NCI-H1417 (cell line): Measurements from ENCODE around the gene TBC1D28.
A peak's percentile ranks its signal among the peaks of the same experiment; 100 is the strongest.
"Not testable (repeated sequence)": the region's sequence is repeated elsewhere in the genome, so short reads cannot be mapped to it uniquely, and the experiment has no call there.

Experiments
- DNase-seq, 3 experiments: peaks; one replicate each; lab custom pipeline; 2025; lab: John Stamatoyannopoulos, UW

TBC1D28 gene

DNA sequence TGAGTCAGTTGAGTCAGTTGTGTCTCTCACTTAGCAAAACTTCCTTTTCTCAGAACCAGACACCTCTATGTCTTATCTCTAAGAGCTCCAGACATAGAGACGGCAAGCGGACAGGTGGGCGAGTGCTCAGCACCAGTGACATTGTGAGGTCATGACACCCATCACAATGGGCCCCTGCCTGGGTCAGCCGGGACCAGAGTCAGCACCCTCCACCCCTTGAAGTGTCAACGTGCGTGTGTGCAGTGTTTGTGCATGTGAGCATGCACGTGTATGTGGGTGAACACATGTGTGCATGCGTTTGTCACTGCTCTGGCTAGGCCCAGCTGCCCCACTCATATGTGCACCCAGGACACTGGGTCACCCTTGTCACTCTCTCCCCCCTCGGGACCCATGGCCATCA lies at the start of gene TBC1D28:
TSS of gene TBC1D28 (minus strand) at position 101 of the 400 bp plus-strand sequence. CDS start 3,039 bp downstream, outside the sequence.
- DNase-seq = not testable (repeated sequence)

GRCh38 chr17:18682668-18683067 lies 38.5 kb upstream of the TBC1D28 start:
- peak in 1 of 3 experiments; percentile 2 for DNase-seq

- DNase-seq = peak; percentile 22 to 65 (median 43)
Observed at GRCh38 chr17:18681767-18682571, 37.8 kb upstream of the TBC1D28 start, which contains the start of gene FOXO3B. Gene FOXO3B (minus strand): TSS chr17:18682314. CDS start chr17:18681651, 663 bp downstream.

- not testable (repeated sequence) for DNase-seq
Observed at GRCh38 chr17:18677381-18677780, 33.2 kb upstream of the TBC1D28 start.

- DNase-seq = not testable (repeated sequence)
Observed at GRCh38 chr17:18676928-18677327, 32.7 kb upstream of the TBC1D28 start.

- DNase-seq = not testable (repeated sequence)
Observed at GRCh38 chr17:18672395-18673227, 28.4 kb upstream of the TBC1D28 start.

DNA sequence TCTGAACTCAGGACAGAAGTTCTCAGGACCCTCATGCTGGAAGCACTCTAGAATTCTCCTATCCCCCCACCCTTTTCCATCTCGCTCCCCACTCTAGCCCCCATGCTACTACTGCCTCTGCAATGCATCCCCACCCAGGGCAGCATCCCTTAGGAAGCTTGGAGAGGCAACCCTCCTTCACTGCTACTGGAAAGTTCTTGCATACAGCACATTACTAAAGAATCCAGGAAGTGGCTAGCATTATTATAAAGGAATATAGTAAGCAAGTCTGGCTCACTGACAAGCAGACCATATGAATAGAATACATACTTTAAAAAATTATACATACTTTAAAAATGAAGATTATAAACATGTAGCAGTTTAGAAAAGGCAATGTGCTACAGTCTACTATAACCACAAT lies 24.4 kb upstream of the TBC1D28 start:
- DNase-seq = not testable (repeated sequence)

GRCh38 chr17:18667535-18667934 lies 23.3 kb upstream of the TBC1D28 start:
- not testable (repeated sequence) for DNase-seq

- DNase-seq = not testable (repeated sequence)
Observed at GRCh38 chr17:18666326-18666725, 22.1 kb upstream of the TBC1D28 start.

DNA sequence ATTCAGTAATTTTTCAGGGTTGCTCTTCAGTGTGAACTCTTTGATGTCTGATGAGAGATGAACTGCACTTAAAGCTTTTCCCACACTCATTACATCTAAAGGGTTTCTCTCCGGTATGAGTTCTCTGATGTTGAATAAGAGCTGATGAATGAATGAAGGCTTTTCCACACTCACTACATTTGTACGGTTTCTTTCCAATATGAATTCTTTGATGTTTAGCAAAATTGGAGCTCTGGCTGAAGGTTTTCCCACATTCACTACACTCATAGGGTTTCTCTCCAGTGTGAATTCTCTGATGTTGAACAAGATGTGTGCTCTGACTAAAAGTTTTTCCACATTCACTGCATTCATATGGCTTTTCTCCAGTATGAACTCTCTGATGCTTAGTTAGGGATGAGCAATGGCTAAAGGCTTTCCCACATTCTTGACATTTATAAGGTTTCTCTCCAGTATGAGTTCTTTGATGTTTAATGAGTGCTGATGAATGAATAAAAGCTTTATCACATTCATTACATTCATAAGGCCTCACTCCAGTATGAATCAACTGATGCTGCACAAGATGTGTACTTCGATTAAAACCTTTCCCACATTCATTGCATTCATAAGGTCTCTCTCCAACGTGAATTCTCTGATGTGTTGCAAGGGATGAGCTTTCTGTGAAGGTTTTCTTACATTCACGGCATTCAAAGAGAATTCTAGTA lies 17.9 kb upstream of the TBC1D28 start:
- not testable (repeated sequence) for DNase-seq

DNA sequence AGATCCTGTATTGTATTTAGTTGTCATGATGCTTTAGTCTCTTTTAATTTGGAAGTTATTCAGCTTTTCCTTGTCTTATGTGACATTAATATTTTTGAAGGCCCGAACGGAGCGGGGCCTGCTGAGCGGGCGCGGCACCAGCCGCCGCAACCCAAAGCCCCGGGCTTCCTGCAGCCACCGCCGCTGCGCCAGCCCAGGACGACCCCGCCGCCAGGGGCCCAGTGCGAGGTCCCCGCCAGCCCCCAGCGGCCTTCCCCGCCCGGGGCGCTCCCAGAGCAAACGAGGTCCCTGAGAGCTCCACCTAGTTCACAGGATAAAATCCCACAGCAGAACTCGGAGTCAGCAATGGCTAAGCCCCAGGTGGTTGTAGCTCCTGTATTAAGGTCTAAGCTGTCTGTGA lies 5.9 kb upstream of the TBC1D28 start:
- DNase-seq = not testable (repeated sequence)

- not testable (repeated sequence) for DNase-seq
Observed at GRCh38 chr17:18643124-18643523, 1.1 kb downstream of the TBC1D28 start.

DNA sequence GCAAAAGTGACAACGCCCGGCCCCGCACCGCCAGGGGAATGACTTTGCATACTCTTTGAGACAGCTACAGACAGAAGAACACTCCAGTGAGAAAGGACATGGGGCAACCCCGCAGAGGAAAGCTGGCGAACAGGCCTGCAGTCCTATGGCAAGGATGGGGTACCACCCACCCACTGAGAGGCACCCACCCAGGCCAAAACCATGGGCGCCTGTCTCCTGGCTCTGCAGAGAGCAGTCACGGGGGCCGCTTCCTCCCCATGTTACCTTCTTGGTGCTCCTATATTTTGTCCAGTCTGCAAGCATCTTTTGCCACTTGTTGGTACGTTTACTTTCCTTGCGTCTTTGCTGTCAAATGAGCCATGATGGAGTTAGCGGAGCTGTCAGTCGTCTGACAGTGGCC lies 5.8 kb downstream of the TBC1D28 start:
- DNase-seq = not testable (repeated sequence)

GRCh38 chr17:18636237-18636636 lies 8.0 kb downstream of the TBC1D28 start:
- DNase-seq = not testable (repeated sequence)

DNA sequence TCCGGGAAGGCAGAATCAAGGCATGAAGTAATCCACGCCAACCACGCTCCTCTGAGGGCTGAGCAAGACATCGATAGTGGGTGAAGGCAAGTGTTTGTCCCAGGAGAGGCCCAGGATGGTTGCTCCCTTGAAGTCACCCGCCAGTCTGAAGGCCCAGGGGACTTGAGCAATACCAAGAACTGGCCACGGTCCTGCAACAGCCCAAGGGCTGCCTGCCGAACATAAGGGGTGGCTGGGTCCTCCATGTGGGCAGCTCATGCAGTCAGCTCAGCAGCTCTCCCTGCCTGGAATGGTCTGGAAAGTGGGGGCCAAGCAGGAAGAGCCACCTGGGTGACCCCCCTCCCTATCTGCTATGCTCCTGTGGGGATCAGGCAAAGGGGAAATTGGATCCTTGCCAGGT lies 8.4 kb downstream of the TBC1D28 start:
- not testable (repeated sequence) for DNase-seq

GRCh38 chr17:18634550-18635263 lies 9.5 kb downstream of the TBC1D28 start:
- not testable (repeated sequence) for DNase-seq

DNA sequence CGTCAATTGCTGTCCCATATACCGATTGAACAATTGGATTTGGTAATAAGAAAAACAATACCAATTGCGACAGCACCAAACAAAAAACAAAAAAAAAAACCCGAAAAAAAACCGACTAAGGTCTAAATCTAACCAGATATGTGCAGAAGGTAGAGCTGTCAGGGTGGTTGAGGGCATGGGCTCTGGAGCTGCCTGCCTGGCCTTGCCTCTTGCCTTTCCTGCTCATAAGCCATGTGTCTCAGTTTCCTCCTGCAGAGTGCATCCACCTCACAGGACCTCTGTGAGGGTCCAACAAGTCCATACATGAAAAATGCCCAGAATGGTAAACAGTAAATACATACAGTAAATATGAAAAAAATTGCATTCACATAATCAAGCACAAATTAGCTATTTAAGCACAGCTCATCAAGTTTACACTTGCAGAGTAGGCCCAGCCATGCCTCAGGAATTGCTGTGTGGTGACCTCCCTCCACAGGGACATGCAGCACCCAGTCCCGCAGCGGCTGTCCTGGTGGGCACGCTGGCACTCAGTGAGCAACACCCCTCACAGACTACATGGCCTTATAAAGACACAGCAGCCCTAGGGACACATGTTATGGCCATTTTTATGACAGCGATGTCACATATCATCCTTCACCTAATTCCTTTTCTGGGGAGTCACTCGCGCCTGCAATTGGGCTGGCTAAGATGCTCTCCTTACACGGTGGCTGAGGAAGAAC lies 17.9 kb downstream of the TBC1D28 start:
- no peak for DNase-seq

DNA sequence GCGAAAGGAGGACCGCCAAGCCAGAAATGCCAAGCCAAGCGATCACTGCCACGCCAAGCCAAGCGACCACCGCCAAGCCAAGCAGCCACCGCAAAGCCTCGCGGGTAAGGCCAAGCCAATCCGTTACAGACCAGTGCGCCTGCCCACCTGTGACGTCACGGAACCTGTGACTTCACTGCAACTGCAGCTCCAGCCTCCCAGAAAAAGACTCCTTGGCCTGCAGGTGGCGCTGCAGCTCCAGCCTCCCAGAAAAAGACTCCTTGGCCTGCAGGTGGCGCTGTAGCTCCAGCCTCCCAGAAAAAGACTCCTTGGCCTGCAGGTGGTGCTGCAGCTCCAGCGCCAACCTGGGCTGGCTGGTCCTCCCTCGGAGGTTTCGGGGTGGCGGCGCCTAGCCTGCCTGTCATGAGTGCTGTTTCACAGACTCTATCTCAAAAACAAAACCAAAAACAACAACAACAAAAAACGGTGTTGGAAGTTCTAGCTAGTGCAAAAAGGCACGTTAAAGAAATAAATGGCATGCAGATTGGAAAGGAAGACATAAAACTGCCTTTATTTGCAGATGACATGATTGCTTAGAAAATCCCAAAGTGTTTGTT lies 18.6 kb downstream of the TBC1D28 start:
- DNase-seq = peak in 2 of 3 experiments; percentile 10 to 56

GRCh38 chr17:18624862-18625501 lies 19.2 kb downstream of the TBC1D28 start:
- not testable (repeated sequence) for DNase-seq

GRCh38 chr17:18617613-18618012 lies 26.6 kb downstream of the TBC1D28 start:
- not testable (repeated sequence) for DNase-seq
